GM18909 (cell line): Measurements from ENCODE around the gene TALDO1.

Experiments
- ATAC-seq: cut with Tn5 transposase; IDR thresholded peaks from one replicate; pipeline ENCODE4 v1.9.1; 2021; ENCODE audit warnings: mild to moderate bottlenecking; ENCODE audit not compliant: unreplicated experiment, poor library complexity

The TALDO1 gene

DNA sequence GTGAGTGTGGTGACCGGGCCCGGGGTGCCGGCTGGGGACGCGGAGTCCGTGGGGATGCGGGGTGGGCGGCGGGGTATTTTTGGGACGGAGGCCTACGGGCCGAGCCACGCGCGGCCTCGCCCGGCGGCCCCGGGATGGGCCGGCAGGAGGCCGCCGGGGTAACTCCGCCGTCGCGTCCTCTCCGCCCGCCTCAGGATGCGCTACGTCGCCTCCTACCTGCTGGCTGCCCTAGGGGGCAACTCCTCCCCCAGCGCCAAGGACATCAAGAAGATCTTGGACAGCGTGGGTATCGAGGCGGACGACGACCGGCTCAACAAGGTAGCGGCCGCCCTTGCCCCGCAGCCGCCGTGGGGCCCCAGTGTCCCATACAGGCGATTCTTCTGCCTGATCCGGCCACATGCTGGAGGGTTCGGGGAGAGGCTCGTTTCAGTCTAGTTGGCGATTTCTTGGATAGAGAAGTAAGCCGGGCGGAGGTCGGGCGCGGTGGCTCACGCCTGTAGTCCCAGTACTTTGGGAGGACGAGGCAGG is 62.8 kb downstream of the TALDO1 start:
- no peak for ATAC-seq

DNA sequence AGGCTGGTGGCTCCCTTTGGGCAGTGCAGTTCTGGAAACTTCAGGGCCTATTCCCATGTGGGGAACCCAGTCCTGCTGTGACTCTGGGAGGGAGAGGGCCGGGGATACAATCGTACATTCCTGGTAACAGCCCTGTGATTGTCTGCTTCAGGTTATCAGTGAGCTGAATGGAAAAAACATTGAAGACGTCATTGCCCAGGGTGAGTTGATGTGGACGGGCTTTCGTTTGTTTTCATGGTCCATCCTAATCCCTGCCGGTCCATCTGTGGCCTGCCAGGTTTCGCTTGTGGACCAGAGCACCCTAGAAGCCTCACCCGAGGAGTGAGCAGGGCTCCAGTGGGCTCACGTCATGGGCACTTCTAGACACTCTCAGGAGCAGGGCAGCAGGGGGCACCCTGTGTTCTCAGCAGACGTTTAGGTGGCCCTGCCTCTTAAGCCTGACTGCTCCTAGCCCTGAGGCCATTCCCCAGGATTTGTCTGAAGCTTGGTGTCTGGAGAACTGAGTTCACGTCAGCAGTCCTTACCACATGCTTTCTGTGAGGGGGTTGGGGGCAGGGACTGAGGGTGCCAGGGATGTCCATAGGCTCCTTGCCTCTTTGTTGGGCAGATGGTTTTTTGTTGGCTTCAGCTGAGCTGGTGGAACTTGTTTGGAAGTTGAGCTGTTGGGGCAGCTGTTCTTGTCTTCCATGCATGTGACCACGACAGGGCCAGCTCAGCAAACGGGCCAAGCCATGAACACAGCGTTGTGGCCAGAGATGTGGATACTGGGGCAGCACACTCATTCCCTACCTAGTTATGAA is 64.4 kb downstream of the TALDO1 start:
- no peak for ATAC-seq

DNA sequence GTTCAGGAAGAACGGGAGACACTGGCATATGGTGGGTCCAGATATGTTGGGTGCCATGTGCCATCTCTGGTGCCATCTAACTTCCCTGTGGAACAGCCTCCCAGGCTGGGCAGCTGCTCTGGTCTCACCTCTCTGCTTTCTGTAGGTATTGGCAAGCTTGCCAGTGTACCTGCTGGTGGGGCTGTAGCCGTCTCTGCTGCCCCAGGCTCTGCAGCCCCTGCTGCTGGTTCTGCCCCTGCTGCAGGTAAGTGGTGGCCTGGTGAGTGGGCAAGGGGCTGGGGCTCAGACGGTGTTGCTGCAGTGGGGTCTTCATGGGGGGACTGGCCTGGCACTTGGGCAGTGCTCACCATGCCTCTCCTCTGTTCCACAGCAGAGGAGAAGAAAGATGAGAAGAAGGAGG is 65.1 kb downstream of the TALDO1 start:
- ATAC-seq, result no peak

DNA sequence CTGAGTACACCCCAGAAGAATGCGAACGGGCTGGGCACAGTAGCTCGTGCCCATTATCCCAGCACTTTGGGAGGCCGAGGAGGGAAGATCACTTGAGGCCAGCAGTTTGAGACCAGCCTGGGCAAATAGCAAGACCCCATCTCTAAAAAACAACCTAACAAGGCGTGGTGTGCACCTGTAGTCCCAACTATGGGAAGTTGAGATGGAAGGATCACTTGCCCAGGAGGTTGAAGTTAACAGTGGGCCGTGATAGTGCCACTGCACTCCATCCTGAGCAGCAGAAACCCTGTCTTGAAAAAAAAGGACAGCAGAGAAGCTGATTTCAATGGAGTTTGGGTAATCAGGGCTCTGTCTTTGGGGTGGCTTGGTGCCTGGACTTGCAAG is 65.8 kb downstream of the TALDO1 start:
- no peak for ATAC-seq

DNA sequence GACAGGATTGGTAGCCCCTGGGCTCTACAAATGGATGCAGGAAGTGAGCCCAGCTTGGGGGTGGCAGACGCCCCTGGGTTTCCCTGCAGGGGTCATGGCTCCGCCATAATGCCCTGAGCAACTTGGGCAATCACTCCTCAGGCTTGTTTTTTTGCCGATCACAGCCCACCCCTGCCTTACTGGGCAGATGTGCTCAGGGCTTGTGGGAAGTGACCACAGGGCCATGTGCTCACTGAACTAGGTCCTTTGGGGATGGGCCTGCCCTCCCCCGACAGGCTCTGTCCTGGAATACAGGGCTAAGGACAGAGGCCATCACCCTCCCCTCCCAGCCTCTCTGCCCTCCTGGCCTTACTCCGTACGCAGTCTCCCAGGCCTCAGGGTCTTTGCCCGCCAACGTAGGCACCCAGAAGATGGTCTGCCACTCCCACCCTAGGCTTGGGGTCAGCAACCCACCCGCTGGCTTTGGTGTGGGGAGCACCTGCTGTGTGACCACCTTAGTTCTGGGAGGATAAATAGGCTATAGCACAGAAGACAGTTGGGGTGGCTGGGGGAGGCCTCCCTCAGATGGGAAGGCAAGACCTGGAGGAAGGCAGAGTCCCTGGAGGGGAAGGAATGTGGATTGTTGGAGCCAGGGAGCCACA is 66.3 kb downstream of the TALDO1 start:
- ATAC-seq, result no peak
